HG02981 (cell line): ENCODE measurements around the gene CDH4.
"Not testable (repeated sequence)": the region's sequence is repeated elsewhere in the genome, so short reads cannot be mapped to it uniquely, and the experiment has no call there.

Source experiments
- ATAC-seq: cut with Tn5 transposase; IDR thresholded peaks from one replicate; pipeline ENCODE4 v1.9.1; 2021; ENCODE audit warnings: mild to moderate bottlenecking, moderate library complexity; ENCODE audit not compliant: unreplicated experiment

Gene CDH4

DNA sequence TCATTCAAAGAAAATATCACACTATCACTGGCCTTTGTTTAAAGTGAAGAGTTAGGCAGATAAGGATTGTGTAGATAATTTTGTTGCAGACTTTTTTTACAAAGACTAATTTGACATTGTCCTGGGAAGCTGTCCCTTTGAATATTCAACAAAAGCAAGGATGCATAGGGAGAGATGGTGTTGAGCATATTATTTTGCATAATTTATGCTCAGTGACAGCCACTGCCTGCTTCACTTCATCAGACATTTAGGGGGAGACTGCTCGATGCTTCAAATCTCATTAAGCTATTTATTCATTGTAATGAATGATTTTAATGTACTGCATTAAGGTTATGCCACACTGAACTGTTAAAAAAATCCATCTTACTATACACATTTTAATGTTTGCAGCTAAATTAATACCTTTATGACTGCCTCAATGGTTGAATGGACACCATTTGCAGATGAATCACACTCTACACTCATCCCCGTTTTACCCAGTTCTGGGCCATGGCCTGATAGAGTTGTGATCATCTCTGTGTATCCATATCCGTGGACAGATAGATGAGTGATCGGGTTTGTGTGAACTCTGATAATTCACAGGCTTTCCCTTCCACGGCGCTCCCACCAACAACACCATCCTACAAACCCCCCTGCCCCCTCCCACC, 128.0 kb downstream of the CDH4 start:
- no peak for ATAC-seq

DNA sequence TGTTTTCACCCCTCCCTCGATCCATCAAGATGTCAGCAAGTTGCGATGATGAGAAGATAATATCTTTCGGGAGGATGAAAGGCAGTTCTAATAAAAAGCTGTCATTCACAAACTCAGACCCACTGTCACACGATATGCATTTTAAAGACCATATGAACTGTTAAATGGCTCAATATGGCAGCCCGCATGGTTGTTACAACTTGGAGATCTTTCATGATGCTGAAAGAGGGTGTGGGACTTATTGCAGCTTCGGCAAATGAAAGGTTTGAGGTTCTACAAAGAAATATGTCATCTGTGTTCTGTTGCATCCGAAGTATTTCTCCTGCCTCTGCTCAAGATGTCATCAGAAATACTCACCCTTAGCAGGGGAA, 128.5 kb downstream of the CDH4 start:
- no peak for ATAC-seq

DNA sequence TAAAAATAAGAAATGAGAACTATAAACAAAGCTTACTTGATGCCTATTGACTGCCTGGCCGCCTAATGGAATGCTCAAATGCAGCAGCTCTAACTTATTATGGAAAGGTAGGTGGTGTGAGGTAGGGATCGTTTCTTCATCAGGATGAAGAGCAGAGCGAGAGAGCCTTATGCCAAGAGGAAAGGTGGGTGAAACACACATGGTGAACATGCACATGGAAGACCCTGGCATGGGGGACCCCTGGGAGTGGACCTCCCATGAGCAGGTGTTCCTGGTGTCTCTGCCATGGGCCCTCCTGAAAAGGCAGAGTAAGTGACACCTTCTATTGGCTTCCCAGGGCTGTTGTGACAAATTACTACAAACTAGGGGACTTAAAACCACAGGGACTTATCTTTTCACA, 130.1 kb downstream of the CDH4 start:
- ATAC-seq, result no peak

DNA sequence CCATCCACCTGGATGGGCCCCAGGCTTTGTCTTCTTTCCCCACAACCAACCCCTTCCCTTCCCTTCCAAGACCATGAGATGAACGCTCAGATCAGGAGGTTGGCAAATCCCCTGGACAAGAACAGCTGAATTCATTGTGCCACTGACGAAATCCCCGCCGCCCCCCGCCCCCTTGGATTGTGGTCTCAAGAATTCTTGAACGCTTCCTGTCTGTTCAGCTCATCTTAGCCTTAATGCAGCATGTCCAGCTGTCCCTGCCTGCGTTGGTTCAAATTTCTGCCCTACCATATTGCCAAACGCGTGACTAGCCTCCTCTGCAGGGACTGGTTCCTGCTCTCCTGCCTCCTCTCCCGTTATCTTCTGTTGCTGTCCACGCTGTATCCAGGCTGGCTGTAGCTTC, 133.2 kb downstream of the CDH4 start:
- no peak for ATAC-seq

DNA sequence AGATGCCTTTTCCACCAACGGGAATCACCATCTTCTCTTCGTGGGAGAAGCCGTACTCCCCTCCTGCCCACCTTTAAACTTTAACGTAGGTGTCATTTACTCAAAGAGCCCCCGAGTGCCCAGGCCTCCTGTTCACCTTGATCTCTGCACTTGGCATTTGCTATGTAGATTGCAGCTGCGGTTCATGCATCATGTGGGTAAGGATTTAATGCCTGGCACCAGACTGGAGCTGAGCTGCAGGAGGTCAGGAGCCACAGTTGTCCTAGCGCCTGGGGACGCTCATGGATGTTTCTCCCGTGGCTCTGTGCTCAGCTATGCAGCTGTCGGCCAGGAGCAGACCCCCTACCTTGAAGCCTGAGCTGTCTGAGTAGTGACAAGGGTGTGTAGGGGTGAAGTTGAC, 133.7 kb downstream of the CDH4 start:
- ATAC-seq, result no peak

DNA sequence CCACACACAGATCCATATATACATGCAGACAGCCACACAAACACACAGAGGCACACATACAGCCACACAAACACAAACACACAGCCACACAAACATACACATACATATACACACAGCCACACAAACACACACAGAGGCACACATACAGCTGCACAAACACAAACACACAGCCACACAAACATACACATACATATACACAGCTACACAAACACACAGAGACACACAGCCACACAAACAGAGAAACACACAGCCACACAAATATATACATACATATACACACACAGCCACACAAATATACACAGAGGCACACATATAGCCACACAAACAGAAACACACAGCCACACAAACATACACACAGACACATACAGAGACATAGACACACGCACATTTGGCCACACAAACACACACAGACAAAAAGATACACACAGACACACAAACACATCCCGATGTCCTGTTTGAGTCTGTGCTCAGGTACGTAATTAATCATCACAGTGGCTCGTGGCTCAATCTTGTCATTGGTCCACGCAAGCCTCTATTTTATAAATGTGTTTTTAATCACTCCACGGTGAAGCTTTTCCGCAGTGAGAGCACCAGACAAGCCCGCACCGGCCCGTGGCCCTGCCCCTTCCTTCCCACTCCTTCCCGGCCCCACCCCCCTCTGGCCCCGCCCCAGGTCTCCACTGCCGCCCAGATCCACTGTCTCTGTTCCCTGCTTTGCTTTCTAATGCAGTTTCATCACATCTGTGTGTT, 135.3 kb downstream of the CDH4 start:
- ATAC-seq, result no peak

DNA sequence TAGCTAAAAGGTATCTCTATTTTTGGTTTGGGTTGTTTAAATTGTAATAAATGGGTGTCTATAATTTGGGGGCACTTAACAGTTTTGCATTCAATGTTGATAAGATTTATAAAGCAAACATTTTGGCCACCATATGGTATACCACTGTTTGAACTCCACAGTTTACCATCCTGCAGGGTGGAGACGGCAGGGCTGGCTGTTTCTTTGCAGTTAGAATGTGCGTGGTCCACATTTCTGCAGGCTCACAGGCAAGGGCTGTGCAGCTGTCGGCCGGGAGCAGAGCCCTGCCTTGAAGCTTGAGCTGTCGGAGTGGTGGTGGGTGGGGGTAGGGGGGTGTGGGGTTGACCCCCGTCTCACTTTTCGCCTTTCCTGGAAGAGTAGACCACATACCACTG, 135.9 kb downstream of the CDH4 start:
- ATAC-seq, result no peak

DNA sequence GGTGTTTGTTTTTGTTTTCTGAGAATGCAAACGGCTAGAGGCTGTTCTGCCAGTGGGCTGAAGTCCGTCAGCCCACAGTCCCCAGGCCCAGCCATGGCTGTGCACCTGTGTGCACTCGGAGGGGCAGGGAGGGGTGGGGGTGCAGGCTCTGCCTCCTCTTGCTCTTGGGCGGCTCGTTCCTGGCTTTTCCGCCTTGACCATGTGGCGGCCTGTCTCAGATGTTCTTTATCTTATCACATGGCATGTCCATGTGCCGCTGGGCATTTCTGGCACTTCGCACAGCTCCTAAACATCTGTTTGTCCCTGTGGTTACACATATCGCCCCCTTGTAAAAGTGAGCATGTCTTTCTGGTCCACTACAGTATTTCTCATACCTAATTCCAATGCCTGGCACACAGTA, 137.0 kb downstream of the CDH4 start:
- no peak for ATAC-seq

DNA sequence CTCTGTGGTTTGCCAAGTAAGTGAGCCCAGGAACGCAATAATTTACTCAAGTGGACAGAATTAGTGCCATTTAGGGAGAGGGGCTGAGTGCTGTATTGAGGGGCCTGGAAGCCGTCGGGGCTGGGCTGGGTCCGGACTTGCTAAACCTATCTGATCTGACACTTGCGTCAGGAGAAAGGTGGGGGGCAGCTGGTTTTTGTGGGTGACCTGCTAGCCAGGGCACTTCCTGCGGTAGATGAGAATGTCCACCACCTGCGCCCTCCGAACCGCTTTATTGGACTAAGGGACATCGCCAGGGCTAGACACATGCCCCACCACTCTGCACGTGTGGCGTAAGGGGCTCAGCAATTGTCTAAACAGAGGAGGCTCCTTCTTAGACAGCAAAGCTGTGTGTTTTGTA, 139.1 kb downstream of the CDH4 start:
- ATAC-seq, result no peak

DNA sequence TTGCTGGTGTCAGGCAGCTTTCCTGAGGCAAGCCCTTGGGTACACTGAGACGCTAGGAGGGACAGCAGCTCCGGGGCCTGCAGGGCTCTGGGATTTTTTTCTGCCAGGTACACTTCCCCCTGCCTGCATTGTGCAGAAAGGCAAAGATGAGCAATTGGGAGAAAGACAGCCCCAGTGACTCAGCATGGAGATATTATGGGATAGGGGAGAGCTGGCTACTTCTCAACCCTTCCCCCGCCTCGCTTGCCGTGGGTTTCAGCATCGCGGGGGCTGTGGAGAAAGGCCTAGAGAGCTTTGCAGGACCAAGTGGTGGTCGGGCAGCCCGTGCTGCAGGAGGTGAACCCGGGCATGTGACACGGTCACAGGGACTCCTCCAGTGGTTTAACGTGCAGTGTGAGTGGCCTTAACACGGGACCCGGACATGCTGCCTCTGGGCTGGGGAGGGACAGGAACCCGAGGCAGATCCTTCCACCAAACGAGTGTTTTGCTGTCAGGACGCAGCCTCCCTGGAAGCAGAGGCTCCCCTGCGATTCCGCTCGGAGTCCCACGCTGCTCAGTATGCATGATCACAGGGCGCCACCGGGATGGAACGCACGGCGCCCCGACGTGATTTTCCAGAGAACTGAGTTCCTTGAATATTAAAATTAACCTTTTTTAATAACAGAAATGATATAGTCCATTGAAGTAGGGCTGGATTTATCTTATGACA, 139.9 kb downstream of the CDH4 start:
- ATAC-seq, result no peak

DNA sequence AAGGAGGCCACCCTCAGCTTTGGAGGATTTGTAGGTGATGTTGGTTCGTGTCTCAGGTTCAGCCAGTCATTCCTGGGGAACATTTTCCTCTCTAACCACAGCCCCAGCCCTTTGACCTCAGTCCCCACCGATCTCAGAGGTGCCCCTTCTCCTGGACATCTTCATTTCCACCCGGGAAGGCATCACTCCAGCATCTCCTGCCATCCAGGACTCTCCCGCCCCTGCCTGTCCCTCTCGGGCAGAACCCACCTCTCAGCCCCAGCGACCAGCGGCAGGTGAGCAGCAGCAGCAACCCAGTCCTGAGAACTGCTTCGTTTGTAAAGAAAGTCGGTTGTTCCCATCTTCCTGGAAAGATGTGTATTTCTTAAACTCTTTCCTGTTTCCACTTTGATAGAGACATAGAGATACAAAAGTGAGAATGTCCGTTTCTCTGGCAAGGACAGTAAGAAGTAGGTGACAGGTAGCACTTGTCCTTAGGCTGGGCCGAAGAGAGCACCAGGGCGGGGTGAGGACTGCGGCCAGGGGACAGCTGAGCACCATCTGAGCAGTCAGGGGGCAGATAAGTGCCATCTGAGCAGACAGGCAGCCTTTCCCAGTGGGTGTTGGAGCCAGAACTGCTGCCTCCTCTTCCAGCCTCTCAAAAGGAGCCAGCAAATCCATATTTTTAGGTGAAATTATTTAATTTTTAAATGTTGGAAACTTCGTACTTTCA, 142.2 kb downstream of the CDH4 start:
- ATAC-seq, result no peak

DNA sequence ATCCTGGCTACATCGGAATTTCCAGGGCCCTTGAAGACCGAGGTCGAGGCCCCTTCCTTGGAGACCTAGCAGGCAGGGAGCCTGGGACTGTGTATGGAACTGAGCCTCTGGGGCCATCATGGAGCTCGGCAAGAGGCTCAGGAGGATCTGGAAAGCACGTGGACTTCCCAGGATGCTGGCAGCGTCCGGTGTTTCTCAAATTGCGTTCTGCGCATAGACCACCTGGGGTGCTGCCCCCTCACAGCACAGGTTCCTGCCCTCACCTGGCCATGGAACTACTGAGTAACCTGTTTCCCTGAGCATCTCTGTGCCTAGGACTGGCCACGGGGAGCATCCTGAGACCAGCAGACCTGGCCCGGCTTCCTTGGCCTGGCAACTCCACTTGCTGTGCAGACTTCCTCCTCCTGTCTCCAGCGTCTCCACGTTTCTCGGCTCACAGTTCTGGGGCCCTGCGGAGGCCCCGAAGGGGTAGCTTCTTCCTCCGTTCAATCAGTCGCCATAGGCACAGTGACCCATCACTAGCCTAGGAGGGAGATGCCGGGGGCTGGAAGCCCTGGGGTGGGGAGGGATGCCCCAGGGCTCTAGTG, 144.3 kb downstream of the CDH4 start:
- ATAC-seq, result no peak

DNA sequence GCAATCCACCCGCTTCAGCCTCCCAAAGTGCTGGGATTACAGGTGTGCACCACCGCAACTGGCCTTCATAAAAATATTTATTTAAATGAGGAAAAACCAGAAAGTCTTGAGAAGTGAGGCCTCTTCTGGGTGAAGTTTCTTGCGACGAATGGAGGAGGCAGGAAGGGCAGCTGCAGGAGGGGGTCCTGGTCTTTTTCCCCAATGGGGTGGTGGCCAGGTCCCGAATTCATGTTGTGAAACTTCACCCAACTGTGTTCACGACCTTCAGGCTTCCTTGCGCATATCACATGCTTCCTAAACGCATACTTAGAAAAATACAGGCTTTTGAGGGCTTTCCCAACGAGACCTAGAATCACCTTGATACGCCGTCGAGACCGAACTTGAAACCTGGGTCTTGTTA, 145.1 kb downstream of the CDH4 start:
- ATAC-seq, result no peak

DNA sequence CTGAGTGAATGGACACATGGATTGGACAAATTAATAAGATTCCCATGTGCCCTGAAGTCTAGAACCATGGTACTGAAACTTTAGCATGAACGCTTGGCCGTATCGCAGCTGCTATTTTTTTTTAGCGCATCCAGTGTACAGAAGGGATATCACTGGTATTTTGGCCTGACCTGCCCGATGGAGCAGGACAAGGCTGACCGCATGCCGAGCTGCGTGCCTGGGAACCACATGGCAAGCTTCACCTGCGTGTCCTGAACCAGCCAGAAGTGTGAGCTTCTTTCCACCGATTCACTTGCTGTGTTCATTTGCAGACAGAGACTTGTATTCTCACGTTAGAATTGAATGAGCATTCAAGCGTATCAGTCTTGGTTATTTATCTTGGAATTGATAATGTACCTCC, 145.7 kb downstream of the CDH4 start:
- ATAC-seq, result no peak

DNA sequence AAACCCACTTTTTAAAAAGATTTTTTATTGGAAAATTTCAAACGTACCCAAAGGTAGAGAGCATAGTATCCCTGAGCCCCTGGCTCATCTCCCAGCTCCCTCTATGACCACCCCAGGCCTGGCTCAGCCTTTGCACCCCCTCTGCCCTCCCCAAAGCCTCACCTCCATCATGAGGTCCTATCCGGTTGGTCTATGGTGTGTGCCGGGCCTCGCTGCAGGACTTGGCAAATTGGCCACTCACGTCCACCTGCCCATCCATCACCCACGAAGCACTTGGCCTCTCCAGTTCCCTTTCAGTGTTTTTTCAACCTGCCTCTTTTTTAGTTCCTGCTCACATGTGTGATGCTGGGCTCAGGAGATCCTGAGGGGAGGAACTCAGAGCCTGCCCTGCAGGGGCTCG, 147.4 kb downstream of the CDH4 start:
- no peak for ATAC-seq

DNA sequence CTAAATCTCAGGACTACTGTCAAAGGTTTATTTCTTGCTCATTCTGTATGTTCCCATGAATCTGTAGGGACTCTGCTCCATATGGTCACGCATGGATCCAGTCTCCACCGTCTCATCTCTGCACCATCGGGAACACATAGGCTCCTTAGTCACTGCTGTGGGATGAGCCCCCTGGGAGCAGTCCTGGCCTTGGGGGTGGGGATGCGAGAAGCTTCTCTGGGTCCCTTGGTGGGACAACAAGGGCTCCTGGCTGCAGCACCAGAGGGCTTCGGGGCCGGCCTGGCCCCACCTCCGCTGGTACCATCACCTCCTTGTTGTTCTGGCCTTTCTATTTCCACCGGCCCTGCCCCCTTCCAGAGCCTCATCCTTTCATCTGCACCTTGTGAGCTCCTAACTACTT, 148.4 kb downstream of the CDH4 start:
- no peak for ATAC-seq

DNA sequence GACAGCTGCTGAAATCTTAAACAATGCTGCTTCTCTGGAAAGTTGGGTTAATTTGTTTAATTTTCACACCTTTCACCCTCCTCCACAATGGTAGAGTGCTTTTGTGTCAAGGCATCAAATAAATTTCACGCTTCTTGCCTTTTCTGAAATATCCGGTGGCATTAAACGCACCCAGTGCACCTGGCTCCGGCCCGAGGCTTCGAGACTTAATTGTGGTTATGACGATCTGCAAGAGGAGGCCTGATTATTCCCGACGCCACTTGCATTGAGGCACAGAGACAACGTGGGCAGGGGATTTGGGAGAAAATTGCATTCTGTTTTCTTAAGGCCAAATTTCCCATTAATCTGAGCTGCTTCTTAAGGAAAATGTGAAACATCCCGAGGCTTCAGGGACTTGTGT, 152.2 kb downstream of the CDH4 start:
- no peak for ATAC-seq

DNA sequence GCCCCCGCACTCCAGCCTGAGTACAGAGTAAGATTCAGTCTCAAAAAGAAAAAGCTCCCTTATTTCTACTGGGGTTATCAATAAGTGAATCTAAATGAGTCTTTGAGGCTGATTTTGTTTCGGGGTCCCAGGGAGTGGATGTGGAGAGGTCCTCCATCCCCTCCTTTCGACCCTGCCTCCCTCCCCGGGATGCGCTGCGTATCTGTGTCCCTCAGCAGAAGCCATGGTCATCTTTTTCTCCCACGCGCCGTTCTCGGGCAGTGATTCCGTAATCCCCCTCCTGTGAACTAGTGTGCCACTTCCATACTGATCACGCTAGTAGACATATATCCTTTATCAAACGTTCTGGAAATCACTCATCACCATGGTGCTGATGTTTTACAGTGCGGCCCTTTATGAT, 152.9 kb downstream of the CDH4 start:
- ATAC-seq, result no peak

DNA sequence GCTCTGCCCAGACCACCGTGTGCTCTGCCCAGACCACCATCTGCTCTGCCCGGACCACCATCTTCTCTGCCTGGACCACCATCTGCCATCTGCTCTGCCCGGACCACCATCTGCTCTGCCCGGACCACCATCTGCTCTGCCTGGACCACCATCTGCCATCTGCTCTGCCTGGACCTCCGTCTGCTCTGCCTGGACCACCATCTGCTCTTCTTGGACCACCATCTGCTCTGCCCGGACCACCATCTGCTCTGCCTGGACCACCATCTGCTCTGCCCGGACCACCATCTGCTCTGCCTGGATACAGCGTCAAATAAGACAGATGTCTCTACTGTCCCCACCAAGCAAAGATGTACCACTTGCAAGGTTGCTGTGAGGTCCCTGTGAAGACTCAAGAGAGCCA, 154.7 kb downstream of the CDH4 start:
- not testable (repeated sequence) for ATAC-seq

DNA sequence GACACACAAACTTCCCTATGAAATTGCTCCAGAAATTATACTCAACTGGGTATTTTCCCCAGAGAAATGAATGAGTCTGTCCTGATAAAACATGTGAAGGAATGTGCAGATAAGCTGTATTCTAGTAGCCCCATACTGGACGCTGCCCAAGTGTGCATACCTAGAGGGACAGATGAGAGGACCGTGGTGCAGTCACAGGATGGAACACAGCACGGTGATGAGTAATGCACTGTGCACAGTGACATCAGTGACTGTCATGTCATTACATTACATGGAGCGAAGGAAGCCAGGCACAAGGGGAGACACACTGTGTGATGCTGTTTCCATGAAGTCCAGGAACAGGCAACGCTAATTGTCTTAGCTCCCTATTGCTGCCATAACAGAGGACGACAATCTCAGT, 155.5 kb downstream of the CDH4 start:
- ATAC-seq, result no peak
